Ectodermal cell (in vitro differentiated cells): ENCODE data around the gene NAP1L3. TPM values are rescaled to one million over a fixed set of nuclear protein-coding genes. Genes with fewer than 3 reads are reported as not detected.

Experiments
- H3K27ac ChIP-seq: 2 replicates; pipeline ENCODE4 v1.7.0; 2013; ENCODE audit warnings: mild to moderate bottlenecking, low read depth, low read length; ENCODE audit not compliant: insufficient read depth, poor library complexity, severe bottlenecking
- H3K27me3 ChIP-seq: 2 replicates; pipeline ENCODE4 v1.7.0; 2013; ENCODE audit warnings: mild to moderate bottlenecking, low read length; ENCODE audit not compliant: insufficient read depth, control insufficient read depth, poor library complexity, severe bottlenecking
- H3K36me3 ChIP-seq: one replicate; pipeline ENCODE4 v1.7.0; 2013; ENCODE audit warnings: low read length; ENCODE audit not compliant: control insufficient read depth, insufficient read depth
- H3K4me1 ChIP-seq: one replicate; pipeline ENCODE4 v1.7.0; 2013; ENCODE audit warnings: low read length; ENCODE audit not compliant: control insufficient read depth, insufficient read depth
- H3K4me3 ChIP-seq: 2 replicates; pipeline ENCODE4 v1.7.0; 2013; ENCODE audit warnings: low read depth, low read length, control low read depth; ENCODE audit not compliant: insufficient read depth
- H3K9me3 ChIP-seq: 2 replicates; pipeline ENCODE4 v1.7.0; 2013; ENCODE audit warnings: mild to moderate bottlenecking, low read length, moderate library complexity; ENCODE audit not compliant: control insufficient read depth
- WGBS, 2 experiments: methylation state at CpG; one replicate each; pipeline ENCODE4 v1.1.7; 2013; ENCODE audit warnings: missing lambda C conversion rate in 2 of 2; 5-methylcytosine and 5-hydroxymethylcytosine counted together
- polyA plus RNA-seq, 4 experiments: library from polyadenylated mRNA; stranded (reverse); fragments of 50-300 nt; gene quantifications; one replicate each; pipeline ENCODE4 v1.2.3, GENCODE V29; 2013

NAP1L3 gene
- 24.2 TPM for polyA plus RNA-seq (2013, experiment 1 of 4)
- polyA plus RNA-seq (2013, experiment 2 of 4): 25.9 TPM
- polyA plus RNA-seq (2013, experiment 3 of 4): 19.1 TPM
- polyA plus RNA-seq (2013, experiment 4 of 4): 22.5 TPM

GRCh38 chrX:93673056-93673868 lies at the start of gene NAP1L3:
Gene NAP1L3, minus strand, starts transcription at chrX:93673578. Its CDS starts 274 bp downstream, at chrX:93673304.
- peak within 1 kb of the TSS; percentile 59 for H3K4me3 ChIP-seq
- peak within 1 kb of the TSS; percentile 45 for H3K27ac ChIP-seq
- 0% methylated on average over 46 of the region's 51 CpGs for WGBS, 2 experiments

GRCh38 chrX:93711076-93711475 lies 37.7 kb upstream of the NAP1L3 start:
- Histone ChIP-seq H3K4me3 (no peak overlapping the region), H3K27me3 (no peaks in the 10 kb centered on the region), H3K27ac (no peak overlapping the region), H3K9me3 (no peaks in the 10 kb centered on the region), H3K4me1 (no peaks in the 10 kb centered on the region), H3K36me3 (no peaks in the 10 kb centered on the region)
- WGBS, 2 experiments: 90 to 97% methylated on average over 3 of the region's 4 CpGs

More at GRCh38 chrX:93673056-93673868, at the start of gene NAP1L3:
- no peaks in the 10 kb centered on the region for H3K27me3 ChIP-seq
- H3K9me3 ChIP-seq: no peaks in the 10 kb centered on the region
- H3K36me3 ChIP-seq: no peaks in the 10 kb centered on the region
- H3K4me1 ChIP-seq: peaks cover 4% of the 10 kb centered on the region

GRCh38 chrX:93703701-93704100 lies 30.3 kb upstream of the NAP1L3 start:
- H3K4me1 ChIP-seq: no peaks in the 10 kb centered on the region
- H3K9me3 ChIP-seq: no peaks in the 10 kb centered on the region
- no peaks in the 10 kb centered on the region for H3K36me3 ChIP-seq
- no peak overlapping the region for H3K4me3 ChIP-seq
- H3K27ac ChIP-seq: no peak overlapping the region
- no peaks in the 10 kb centered on the region for H3K27me3 ChIP-seq
- WGBS, 2 experiments: no CpG with 5 or more reads among the region's 2 CpGs

- no peaks in the 10 kb centered on the region for H3K9me3 ChIP-seq
- H3K36me3 ChIP-seq: no peaks in the 10 kb centered on the region
- WGBS, 2 experiments: 96 to 97% methylated on average over 6 of the region's 6 CpGs
- no peak overlapping the region for H3K4me3 ChIP-seq
- H3K4me1 ChIP-seq: no peaks in the 10 kb centered on the region
- H3K27ac ChIP-seq: no peak overlapping the region
- no peaks in the 10 kb centered on the region for H3K27me3 ChIP-seq
Measured at GRCh38 chrX:93695981-93696380, 22.6 kb upstream of the NAP1L3 start.

- Histone ChIP-seq H3K27me3 (no peaks in the 10 kb centered on the region), H3K4me3 (peak within 1 kb of the TSS; percentile 59), H3K27ac (peak within 1 kb of the TSS; percentile 45), H3K9me3 (no peaks in the 10 kb centered on the region), H3K4me1 (peaks cover 4% of the 10 kb centered on the region), H3K36me3 (no peaks in the 10 kb centered on the region)
- whole genome bisulfite sequencing, 2 experiments: 11 to 21% methylated on average over 3 to 6 of the region's 11 CpGs
Measured at GRCh38 chrX:93673869-93674271, 492 bp upstream of the NAP1L3 start, which contains the start of gene FAM133A. Gene FAM133A, plus strand, starts transcription at chrX:93674206. Its CDS starts 35,214 bp downstream, at chrX:93709420.

- Histone ChIP-seq H3K9me3 (no peaks in the 10 kb centered on the region), H3K4me1 (no peaks in the 10 kb centered on the region), H3K27me3 (no peaks in the 10 kb centered on the region), H3K27ac (no peak overlapping the region), H3K36me3 (no peaks in the 10 kb centered on the region), H3K4me3 (no peak overlapping the region)
- WGBS, 2 experiments: 90 to 97% methylated on average over 7 of the region's 7 CpGs
Measured at GRCh38 chrX:93660575-93660974, 12.8 kb downstream of the NAP1L3 start.

- Histone ChIP-seq H3K36me3 (no peaks in the 10 kb centered on the region), H3K4me3 (no peak overlapping the region), H3K4me1 (no peaks in the 10 kb centered on the region), H3K27me3 (no peaks in the 10 kb centered on the region), H3K9me3 (no peaks in the 10 kb centered on the region), H3K27ac (no peak overlapping the region)
- 85 to 87% methylated on average over 1 of the region's 1 CpG for WGBS, 2 experiments
Measured at GRCh38 chrX:93649381-93649780, 24.0 kb downstream of the NAP1L3 start.

GRCh38 chrX:93637591-93637990 lies 35.8 kb downstream of the NAP1L3 start:
- Histone ChIP-seq H3K36me3 (no peaks in the 10 kb centered on the region), H3K4me3 (no peak overlapping the region), H3K27me3 (no peaks in the 10 kb centered on the region), H3K27ac (no peak overlapping the region), H3K9me3 (no peaks in the 10 kb centered on the region), H3K4me1 (no peaks in the 10 kb centered on the region)
- 78 to 90% methylated on average over 2 of the region's 2 CpGs for WGBS, 2 experiments
